CD4-positive, alpha-beta T cell treated with Interleukin-21 for 1 hour (primary cell): ENCODE measurements around the gene ZIC1.

ENCODE experiments used
- DNase-seq: peaks from one replicate; pipeline ENCODE4 v3.0.0-alpha.2; 2020

ZIC1 gene

DNA sequence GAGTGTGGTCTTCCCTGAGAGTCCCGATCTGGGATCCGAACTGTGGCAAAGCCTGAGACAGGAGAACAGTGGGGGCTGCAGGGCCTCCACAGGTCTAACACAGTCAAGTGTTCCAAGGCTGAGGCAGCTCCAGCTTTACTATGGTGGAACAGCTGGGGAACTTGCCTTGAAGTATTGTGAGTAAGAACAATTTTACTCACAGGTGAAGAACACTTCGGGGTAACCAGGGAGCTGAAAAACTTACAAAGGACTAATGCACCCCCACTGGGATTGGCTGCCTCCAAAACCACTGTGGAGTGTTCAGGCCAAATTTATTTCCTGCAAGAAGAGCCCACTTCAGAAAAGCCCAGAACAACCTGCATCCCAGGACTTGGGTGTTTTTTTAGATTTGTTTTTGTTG, 28.2 kb upstream of the ZIC1 start:
- no peak for DNase-seq

DNA sequence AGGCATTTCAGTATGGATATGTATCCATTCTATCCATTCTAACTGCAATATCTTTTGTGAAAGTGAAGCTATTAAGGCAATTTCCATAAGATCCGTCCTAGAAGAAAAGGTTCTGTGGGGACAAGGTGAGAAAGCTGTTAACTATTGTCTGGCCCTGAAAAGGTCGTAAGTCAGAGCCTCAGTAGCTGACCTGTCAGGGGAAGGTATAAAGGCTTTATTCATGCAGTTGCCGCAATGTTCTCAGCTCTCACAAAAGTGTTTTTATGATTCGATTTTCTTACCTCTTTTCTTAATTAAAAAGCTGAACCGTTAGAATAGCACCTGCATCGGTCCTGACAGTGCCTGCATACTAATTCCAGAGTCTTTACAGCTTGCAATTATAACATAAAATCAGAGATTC, 27.6 kb upstream of the ZIC1 start:
- DNase-seq = no peak

DNA sequence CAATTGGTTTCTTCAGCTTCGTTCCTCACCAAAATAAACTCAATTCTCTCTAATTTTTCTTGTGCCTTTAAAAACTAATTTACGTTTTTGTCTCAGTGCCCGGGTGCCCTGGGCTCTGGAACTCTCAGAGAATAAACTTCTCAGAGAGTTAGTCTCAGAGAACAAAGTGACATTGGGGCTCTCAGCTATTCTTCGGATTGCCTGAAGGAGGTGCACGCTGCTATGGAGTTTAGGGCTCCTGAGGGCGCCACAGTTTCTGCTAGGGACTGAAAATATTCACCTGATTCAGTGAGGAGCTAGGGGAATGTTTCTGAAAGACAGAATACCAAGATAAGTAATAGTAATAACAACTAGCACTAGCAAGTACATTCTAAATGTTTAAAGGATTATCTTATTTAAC, 25.5 kb upstream of the ZIC1 start:
- no peak for DNase-seq

DNA sequence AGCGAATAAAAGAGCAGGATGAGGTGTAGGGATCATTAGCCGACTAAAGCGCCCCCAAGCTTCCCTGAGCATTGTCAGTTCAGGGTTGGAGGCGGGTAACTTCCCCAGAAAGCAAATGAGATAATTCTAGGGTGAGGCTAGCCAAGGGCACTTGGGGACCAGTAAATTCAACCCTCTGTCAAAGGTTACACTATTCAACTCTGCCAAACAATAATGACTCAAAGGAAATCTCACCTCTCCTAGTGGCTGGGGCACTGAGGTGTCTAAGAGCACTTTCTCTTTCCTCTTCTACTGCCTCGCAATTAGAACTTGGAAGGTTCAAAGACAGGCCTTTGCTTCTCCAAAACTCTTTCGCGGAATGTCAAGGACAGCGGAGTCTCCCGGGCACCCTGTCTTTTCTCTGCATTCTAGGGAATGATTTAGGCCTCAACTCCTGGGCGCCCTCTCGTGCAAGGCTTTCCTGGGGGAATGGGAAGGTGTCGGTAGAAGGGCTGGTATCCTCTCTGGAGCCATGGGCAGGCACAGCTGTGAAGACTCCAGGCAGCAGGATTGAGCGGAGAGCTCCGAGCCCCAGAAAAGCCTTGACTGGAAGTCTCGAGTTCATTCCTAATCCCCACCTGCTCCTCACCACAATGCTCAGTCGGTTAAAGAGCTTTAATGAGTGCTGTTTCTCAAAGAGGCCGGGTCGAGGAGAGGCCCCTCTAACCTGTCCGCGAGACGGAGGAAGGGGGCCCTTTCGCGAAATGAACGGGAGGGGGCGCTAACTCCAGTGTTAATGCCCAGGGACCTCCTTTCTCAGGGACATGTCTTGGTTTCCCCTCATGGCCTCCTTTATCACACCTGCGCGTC, 24.7 kb upstream of the ZIC1 start:
- no peak for DNase-seq

DNA sequence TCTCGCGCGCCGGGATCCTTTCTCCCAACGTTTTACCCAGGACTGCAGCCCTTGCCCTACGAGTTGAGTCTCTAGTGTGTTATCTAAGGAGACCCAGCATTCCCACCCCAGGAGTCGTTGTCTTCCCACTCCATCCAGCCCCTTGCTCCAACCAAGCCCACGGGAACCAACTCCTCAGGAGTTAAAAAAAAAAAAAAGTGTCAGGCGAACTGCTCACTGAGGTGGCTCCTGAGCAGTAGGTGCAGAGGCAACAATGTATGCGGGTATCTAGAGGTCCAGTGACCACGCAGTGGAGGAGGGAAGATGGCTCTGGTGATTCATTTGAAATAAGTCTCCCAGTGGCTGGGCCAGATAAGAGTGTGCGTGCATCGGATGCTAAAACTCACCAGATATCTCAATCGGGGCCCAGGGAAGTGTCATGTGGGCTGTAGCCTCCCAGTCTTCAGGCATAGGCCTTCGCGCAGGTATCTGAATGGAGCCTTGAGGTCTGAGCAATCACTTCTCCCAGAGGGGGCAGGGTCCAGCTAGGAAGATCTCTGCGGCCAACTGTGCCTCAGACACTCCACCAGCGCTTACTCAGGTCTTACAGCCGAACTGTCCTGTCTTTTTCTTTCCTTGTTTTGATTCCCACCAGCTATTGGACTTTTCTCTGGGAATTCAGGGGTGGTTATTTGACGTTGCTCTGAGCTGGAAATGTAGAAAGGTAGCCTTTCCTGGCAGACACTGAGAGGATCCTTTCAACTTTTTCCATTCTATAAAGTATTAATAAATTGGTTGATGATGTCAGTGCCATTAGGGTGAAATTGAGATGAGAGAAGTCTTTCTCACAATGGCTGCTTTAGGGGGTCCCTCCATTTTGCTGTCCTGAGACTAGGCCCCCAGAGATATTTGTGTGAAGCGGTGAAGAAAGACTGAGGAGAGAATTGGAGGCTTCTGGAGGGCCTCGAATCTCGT, 23.8 kb upstream of the ZIC1 start:
- DNase-seq = no peak

DNA sequence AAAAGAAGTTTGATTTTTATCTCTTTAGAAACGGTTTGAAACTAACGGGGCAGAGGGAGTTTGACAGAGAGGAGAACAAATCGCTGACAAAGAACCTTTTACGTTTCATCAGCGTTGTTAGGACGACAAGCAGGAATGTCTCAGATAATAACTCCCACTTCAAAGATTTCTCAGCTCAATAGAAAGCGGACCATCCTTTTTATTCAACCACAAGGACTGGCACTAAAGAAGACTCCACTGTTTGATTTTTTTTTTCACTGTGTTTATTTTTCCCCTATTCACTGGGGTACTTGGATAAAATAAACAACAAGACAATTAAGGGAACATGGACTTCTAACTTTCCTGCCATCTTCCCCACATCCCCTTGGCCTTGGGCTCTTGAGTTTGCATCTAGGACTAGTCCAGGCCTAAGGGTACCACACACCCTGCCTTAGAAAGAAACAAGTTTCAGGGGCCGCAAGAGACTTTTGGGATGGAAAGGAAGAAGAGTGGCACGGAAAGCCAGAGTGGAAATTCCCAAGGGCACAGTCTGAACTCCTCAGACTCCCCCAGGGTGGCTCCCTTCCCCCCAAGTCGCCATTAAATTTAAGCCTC, 21.8 kb upstream of the ZIC1 start:
- no peak for DNase-seq

DNA sequence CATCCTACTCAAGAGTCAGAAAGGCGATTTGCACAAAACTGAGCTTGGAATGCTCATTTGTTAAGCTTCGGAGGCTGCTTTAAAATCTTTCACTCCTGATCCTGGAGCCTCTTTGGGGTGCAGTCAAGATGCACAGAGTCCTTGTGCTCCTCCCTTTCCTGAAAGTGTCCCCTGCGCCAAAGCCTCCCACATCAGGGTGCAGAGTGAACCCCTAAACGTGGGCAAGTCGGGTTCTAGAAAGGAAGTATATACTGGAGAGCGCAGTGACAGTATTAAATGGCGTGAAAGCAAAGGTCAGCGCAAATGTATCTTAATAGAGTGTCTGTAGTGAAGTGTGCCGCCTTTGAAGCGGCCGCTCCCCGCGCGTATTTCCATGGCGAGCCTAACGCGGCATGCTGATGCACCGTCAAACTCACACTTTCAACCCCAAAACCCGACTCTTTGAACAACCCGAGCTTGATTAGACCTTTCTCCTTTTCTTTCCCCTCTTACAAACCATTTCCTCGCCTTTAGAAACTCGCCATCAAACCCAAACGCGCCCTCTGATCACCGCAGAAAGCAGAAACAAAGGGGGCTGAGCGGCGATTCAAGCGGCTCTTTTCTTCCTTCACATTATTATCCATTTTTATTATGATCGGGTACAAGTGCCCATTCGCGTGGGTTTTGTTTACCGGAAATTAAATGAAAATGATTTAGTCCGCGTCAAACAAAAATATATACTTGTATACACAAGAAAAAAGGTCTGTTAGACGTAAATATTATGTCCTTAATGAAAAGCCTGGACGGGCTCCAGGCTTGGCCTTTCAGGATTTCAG, 21.1 kb upstream of the ZIC1 start:
- no peak for DNase-seq

DNA sequence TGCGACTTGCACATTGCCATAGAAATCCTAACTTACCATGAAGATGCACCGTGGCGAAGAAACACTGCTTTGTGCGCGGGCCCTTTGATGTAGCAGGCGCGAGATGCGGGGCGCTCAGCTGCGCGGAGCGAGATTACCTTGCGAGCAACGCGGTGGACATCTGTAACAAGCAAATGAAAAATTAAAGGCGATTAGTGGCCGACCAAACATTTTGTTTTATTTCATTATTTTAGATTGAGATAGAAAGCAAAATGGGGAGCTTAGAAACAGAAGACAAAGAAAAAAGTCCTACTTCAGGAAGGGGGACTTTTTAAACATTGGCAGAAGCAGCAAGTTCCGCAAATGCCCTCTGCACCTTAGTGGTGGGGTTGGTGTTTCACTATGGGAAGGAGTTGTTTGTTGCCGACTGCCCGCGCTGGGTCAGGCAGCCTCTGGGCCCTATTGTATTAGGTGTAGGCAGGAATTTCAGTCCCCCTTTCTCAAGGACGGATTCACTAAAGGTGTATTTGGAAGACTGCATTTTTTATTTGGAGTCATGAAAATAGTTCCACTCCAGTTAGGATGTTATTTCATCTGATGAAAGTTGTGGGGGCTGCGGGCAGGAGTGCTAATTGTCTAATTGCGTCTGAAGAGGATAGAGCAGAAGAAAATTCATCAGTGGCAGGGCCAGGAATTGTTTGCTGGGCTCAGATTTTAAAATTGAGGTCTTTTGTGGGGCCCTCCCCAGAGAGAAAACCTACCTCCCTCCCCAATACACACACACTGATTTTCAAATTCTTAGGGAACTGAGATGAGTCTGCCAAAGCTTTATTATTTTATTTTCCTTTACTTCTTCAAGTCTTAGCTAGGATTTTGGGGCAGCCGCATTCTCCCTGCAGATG, 20.2 kb upstream of the ZIC1 start:
- no peak for DNase-seq

DNA sequence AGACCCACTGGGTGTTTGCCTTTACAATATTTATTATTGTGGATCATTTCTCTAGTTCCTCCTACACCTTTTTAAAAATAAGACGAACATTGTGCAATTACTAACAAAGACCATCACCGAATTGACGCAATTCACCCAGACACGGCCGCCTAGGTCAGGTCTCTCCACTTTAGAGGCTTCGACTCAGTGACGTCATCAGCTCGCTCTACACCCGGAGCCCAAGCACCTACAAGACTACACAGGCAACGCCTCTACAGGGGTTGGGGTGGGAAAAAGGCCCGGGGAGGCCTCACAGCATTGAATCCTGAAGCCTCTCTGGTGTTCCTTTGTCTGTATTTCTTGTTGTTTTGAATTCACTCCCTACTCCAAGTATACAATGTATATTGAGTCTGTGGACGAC, 19.4 kb upstream of the ZIC1 start:
- DNase-seq = no peak

DNA sequence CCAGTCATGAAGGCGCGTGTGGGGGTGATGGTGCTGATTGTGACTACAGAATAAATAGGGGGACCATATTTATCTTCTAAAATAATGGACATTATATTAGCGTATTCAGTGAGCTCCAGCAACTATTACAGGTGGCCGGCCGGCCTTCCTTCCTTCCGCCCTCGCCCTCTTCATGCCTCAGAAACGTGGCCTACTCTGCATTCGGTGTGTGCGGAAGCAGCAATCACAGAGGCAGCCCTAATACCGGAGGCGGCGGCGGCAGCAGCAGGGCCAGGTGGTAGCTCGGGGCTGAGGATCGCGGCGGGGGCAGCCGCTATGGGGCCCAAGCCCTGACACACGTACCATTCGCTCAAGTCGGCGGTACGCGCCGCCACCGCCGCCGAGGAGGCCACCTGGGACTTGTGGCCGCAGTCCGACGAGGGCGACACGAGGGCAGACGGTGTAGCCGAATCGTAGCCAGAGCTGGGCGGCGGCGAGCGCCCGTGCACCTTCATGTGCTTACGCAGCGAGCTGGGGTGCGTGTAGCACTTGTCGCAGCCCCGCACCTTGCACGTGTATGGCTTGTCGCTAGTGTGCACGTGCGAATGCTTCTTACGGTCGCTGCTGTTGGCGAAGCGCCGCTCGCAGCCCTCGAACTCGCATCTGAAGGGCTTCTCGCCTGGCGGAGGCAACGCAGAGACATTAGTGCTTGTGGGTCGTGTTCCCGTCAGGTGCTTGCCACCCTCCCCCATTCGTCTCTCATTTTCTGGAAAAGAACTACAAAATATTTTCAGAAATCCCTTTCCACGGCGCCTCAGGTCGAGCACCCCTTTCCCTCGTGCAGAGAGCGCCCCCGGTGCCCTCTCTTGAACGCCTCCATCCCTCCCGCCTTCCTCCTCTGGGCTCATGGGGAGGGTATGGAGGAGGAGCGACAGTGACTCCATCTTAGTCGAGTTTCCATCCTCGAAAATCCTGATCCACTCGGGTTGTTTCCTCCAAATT, 18.3 kb upstream of the ZIC1 start:
- DNase-seq = no peak

DNA sequence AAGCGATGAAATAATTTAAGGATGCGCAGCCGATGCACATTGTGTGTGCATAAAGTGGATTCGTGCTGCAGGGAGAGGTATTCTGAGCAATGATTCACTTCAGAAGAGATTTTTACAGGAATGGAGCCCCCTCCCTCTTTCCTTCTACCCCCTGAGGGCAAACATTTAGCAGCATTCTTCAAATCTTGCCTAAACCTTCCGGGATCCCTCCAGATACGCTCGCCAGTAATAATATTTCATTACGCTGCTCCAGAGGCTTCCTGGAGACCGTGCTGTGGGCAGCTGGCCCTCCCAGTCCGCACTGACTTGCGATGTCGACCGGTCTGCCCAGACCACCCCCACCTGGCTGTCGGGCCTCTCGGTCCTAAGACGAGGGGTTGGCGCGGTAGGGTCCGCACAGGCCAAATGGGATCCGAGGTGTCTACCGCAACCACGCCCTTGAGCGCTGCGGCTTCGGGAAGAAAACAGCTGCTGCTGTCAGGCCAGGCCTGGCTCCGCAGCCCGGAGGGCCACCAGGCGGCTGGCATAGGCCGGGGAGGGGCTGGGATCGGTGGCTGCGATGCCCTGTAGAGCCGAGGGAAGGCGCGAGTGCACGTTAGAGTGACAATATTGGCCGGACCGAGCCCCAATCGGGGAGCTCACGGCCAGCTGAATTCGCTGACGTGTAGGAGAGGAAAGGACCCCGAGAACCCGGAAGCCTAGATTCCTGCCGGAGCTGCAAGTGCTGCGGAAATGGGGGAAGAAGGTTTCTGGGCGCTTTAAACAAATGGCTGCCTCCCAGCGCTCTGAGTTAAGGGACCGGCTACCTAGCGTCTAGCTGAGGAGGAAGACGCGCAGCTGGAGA, 17.2 kb upstream of the ZIC1 start:
- DNase-seq = no peak

DNA sequence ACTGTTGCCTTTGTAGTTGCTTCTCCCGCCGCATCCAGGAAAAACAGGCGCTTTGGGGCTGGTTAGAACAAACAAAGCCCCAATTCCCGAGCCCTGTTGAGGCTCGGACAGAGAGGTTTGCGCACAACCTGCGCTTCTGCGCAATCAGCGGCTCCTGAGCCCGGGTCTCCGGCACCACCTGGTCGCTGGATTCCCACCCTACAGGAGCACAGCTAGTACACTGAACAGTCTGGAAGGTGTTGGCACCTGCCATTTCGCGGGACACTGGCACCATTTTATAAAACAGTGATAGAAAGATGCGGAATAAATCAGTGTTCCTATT, 16.6 kb upstream of the ZIC1 start:
- DNase-seq = no peak

DNA sequence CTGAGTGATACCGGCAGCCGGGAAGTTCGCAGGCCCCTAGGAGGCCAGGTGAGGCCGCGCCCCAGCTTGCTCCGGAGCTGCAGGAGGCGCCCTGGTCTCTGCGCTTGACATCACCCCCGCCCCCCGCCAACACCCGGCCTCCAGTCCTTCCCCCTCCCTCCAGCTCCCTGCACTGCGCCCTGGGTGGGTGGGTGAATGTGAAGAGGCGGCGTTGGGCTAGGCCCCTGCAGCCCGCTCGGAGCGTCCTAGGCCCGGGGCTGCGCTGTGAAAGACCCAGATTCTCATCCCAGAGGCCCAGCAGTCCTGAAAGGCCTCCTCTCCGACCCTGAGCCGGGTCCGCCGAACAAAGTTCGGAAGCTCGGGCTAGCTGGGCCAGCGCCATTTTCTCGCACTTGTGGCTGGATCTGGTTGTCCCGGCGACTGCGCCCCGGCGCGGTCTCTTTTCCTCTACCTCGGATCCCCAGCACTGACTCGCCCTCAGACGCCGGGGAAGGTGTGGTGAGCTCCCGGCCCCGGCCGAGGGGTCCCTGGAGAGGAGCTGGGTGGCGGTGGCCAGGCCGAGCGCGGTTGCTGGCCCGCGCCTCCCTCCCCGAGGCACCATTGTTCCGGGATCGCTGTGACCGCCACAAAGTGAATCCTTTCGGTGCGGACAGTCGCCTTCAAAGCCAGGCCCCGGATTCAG, 15.8 kb upstream of the ZIC1 start:
- no peak for DNase-seq

DNA sequence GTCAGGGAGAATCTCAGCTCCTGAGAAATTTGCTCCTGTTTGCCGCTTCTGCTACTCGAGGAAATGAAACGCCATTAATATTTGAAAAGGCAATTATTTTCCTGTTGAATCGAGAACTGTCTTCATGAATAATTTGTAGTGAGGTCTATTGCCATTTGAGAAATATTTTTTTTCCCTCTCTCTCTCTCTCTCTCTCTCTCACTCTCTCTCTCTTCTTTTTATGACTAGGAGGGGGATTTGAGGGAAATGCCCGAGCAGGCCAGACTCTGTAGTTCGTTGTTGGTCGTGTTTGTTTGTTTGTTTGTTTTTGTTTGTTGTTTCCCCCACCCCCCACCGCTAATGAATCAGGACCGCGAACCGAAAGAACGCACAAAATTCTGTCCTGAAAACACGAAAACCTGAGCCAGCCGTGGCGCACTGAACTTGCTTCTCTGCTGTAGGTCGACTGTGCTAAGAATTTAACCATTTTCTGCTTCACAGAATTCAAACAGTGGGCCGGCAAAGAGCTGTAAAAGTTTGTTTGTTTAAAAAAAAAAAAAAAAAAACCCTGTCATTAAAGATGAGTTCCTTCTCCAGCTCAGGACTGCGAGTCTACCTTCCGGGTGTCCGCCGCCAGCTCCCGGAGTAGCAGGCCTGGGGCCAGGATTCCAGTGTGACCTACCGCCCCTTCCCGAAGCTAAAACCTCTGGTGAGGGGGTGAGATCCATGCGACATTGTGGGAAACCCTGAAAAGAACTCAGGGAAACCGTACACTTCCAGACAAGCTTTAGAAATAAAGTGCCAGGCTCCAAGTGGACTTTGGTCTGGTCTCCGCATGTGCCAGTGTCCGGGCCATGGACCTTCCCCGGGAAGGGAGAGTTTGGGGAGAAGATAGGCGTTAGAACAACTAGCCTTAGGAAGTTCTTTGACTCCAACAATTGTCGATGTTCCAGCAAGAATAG, 15.0 kb upstream of the ZIC1 start:
- DNase-seq = no peak

DNA sequence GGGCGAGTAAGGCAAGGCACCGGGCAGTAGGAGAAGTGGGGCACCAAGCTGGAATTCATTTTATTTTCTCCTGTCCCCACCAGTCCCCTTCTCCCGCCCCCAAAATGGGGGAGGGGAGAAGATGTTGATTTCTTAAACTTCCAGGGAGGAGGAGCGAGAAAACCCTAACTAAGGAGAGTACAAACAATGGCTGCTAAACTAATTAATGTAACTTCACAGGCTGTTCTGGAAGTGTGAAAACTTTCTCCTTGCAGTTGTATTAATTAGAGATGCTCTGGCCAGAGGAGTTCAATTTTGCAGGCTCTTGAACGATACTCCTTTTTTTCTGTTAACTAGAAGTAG, 14.3 kb upstream of the ZIC1 start:
- DNase-seq = no peak

DNA sequence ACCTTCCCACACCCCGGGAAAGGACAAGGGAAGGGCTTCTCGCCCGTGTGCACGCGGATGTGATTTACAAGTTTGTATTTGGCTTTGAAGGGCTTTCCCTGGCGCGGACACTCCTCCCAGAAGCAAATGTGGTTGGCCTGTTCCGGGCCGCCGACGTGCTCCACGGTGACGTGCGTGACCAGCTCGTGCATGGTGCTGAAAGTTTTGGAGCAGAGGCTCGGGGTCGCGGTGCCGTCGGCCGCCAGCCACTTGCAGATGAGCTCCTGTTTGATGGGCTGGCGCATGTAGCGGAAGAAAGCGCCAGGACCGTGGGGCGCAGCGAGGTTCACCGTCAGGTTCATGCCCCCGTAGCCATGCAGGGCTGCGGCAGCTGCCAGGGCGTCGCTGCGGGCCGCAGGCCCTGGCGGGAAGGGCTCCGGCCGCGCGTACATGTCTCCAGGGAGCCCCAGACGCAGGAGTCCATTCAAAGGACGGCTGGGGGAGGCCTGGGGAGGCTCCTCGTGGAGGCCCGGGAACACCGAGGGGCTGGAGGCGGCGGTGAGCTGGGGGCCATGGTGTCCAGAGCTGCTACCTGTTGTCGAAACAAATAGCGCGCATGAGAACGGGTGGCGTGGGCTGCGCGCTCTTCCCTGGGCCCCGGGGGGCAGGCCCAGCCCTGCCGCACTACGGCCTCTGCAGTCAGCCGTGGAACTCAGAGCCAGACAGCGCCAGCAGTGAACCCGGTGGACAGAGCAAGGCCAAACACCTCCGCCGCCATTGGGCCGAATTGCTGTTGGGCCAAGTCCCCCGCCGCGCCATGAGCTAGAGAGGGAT, 13.1 kb upstream of the ZIC1 start:
- no peak for DNase-seq

DNA sequence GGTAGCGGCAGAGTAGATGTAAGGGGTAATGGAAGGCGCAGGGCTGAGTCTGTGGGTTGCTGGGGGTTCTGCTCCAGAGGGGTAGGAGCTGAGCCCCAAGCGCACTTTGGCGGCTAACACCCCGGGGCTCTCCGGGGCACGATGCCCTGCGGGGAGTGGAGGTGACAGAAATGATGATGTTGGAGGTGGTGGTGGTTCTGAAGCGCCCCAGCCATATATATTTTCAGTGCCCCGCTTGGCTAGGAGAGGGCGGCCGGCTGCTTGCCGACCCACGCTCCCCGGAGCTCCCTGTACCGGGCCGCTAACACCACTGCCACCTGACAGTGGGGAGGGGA, 12.5 kb upstream of the ZIC1 start:
- no peak for DNase-seq
